ENCODE data around the gene ITPK1. TPM values are rescaled to one million over a fixed set of nuclear protein-coding genes. Genes with fewer than 3 reads are reported as not detected.

Gene ITPK1
- total RNA-seq, 1 experiment from 2014 or later: 133 TPM

DNA sequence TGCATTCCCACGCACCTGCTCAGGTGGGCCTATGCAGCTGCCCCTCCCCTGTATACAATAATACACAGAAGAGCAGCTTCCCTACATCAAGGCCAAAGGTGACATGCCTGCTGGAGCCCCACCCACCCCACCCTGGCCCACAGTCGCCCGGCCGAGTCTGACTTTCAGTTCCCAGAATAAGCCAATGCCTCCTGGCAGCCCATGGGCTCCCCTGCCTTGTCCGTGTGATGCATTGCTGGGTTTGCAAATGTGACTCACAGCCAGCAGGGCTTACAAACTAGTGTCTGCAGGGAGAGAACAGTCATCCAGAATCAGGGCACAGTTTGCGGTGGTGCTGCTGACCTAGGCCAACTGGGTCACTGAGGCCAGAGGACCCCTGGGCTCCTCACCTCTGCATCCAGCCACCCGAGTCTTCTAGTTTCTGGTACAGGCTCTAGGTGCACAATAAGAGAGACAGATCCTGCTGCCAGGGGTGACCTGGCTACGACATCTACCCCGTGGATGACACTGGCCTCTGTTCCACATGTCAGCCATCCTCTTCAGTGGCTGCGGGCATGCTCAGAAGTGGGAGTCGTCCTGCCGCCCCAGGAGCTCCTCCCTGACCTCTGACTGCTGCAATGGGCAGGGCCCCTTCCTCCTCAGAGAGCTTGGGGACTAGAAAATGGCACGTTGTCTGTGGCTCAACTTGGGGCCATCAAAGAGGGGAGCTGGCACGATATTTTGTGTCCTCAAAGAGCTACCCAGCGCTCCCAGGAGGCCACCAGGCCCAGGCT is 108.3 kb downstream of the ITPK1 start:
- intact Hi-C loops (cut with micrococcal nuclease): no loop called here
- CTCF ChIA-PET: interaction anchor here (0.6 to 1.5 kb wide), 3 partner anchors 10 to 56 kb away, joined by 3 read pairs; no protein-coding TSS in a partner anchor
- Mint-ChIP-seq H3K4me3 (ENCODE audit: unreplicated experiment) (no peak overlapping the region), H3K4me1 (ENCODE audit: insufficient read depth, unreplicated experiment) (peaks cover 28% of the 10 kb centered on the region), H3K27ac (ENCODE audit: low read depth, unreplicated experiment) (no peak overlapping the region), H3K36me3 (ENCODE audit: insufficient read depth, unreplicated experiment) (peaks cover 10% of the 10 kb centered on the region), H3K27me3 (ENCODE audit: insufficient read depth, unreplicated experiment) (no peaks in the 10 kb centered on the region), H3K9me3 (ENCODE audit: unreplicated experiment) (no peaks in the 10 kb centered on the region)
- TF ChIP-seq, protein P1, sequence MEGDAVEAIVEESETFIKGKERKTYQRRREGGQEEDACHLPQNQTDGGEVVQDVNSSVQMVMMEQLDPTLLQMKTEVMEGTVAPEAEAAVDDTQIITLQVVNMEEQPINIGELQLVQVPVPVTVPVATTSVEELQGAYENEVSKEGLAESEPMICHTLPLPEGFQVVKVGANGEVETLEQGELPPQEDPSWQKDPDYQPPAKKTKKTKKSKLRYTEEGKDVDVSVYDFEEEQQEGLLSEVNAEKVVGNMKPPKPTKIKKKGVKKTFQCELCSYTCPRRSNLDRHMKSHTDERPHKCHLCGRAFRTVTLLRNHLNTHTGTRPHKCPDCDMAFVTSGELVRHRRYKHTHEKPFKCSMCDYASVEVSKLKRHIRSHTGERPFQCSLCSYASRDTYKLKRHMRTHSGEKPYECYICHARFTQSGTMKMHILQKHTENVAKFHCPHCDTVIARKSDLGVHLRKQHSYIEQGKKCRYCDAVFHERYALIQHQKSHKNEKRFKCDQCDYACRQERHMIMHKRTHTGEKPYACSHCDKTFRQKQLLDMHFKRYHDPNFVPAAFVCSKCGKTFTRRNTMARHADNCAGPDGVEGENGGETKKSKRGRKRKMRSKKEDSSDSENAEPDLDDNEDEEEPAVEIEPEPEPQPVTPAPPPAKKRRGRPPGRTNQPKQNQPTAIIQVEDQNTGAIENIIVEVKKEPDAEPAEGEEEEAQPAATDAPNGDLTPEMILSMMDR (IDR thresholded peaks at IDR 0.05; ENCODE audit: unreplicated experiment): no peak
- no TSS peak for BruUV-seq (replicated peaks)
- DNase-seq (ENCODE audit: unreplicated experiment): peak; percentile 79
- POLR2A ChIA-PET: interaction anchor here (1.1 to 1.3 kb wide), 2 partner anchors 24 to 30 kb away, joined by 3 read pairs; no protein-coding TSS in a partner anchor

GRCh38 chr14:93006567-93007051 is 109.1 kb downstream of the ITPK1 start:
- TF ChIP-seq, protein P1 (IDR thresholded peaks at IDR 0.05; ENCODE audit: unreplicated experiment): no peak
- intact Hi-C loops (cut with micrococcal nuclease): no loop called here
- Mint-ChIP-seq H3K36me3 (ENCODE audit: insufficient read depth, unreplicated experiment) (peaks cover 4% of the 10 kb centered on the region), H3K27ac (ENCODE audit: low read depth, unreplicated experiment) (no peak overlapping the region), H3K9me3 (ENCODE audit: unreplicated experiment) (no peaks in the 10 kb centered on the region), H3K27me3 (ENCODE audit: insufficient read depth, unreplicated experiment) (no peaks in the 10 kb centered on the region), H3K4me3 (ENCODE audit: unreplicated experiment) (no peak overlapping the region), H3K4me1 (ENCODE audit: insufficient read depth, unreplicated experiment) (peaks cover 22% of the 10 kb centered on the region)
- BruUV-seq (replicated peaks): no TSS peak
- no peak for DNase-seq (ENCODE audit: unreplicated experiment)
- ChIA-PET CTCF (interaction anchor here (1.1 to 1.5 kb wide), 2 partner anchors 9 to 55 kb away, joined by 3 read pairs; no protein-coding TSS in a partner anchor), POLR2A (no interaction called here)

DNA sequence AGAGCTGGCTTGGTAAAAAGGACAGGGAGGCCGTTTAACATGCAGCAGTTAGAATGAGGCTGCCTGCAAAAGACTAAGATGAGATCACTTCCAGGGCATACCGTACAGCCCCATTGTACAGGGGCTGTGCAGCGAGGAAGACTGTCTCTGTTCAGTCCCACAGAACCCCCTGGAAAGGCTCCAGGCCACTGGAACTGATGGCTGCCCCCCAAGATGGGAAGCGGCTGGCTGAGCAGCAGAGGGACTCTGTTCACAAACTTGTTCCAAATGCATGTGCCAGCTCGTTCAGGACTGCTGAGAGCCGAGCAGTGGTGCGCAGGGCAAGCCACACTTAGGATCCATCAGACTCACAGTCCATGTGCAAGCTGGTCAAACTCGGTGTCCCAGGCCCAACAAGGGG is 109.9 kb downstream of the ITPK1 start:
- ChIA-PET CTCF (interaction anchor here (1.0 to 1.4 kb wide), 2 partner anchors 32 to 125 kb away, joined by 4 read pairs; no protein-coding TSS in a partner anchor), POLR2A (interaction anchor here (0.6 kb wide), 1 partner anchor 125 kb away, joined by 3 read pairs; no protein-coding TSS in a partner anchor)
- Mint-ChIP-seq H3K4me3 (ENCODE audit: unreplicated experiment) (no peak overlapping the region), H3K36me3 (ENCODE audit: insufficient read depth, unreplicated experiment) (peaks cover 4% of the 10 kb centered on the region), H3K9me3 (ENCODE audit: unreplicated experiment) (no peaks in the 10 kb centered on the region), H3K4me1 (ENCODE audit: insufficient read depth, unreplicated experiment) (peaks cover 22% of the 10 kb centered on the region), H3K27me3 (ENCODE audit: insufficient read depth, unreplicated experiment) (no peaks in the 10 kb centered on the region), H3K27ac (ENCODE audit: low read depth, unreplicated experiment) (no peak overlapping the region)
- intact Hi-C loops (cut with micrococcal nuclease): no loop called here
- TF ChIP-seq, protein P1 (IDR thresholded peaks at IDR 0.05; ENCODE audit: unreplicated experiment): no peak
- no TSS peak for BruUV-seq (replicated peaks)
- DNase-seq (ENCODE audit: unreplicated experiment): no peak

- CTCF ChIA-PET: interaction anchor here (0.6 to 1.4 kb wide), 4 partner anchors 31 to 729 kb away, joined by 3 to 4 read pairs (median 4); no protein-coding TSS in a partner anchor
- Mint-ChIP-seq H3K27ac (ENCODE audit: low read depth, unreplicated experiment) (no peak overlapping the region), H3K36me3 (ENCODE audit: insufficient read depth, unreplicated experiment) (peaks cover 4% of the 10 kb centered on the region), H3K4me1 (ENCODE audit: insufficient read depth, unreplicated experiment) (peaks cover 22% of the 10 kb centered on the region), H3K27me3 (ENCODE audit: insufficient read depth, unreplicated experiment) (no peaks in the 10 kb centered on the region), H3K9me3 (ENCODE audit: unreplicated experiment) (no peaks in the 10 kb centered on the region), H3K4me3 (ENCODE audit: unreplicated experiment) (no peak overlapping the region)
- BruUV-seq (replicated peaks): no TSS peak
- DNase-seq (ENCODE audit: unreplicated experiment): no peak
- POLR2A ChIA-PET: interaction anchor here (0.6 kb wide), 1 partner anchor 126 kb away, joined by 3 read pairs; no protein-coding TSS in a partner anchor
- intact Hi-C loops (cut with micrococcal nuclease): no loop called here
- TF ChIP-seq, protein P1 (IDR thresholded peaks at IDR 0.05; ENCODE audit: unreplicated experiment): no peak
Observed at GRCh38 chr14:93005135-93005813, 110.5 kb downstream of the ITPK1 start.

Measured in MCF 10A (cell line).